OCI-LY7 (cell line): Measurements from ENCODE around the gene TRAF5.

Experiments used
- CTCF ChIP-seq: fragments of 200-600 bp; sonication (generic); conservative IDR thresholded peaks from 2 replicates; pipeline ENCODE4 v1.5.1; 2014; ENCODE audit warnings: mild to moderate bottlenecking, antibody characterized with exemption, low read length, moderate library complexity, mixed read lengths
- EZH2phosphoT487 ChIP-seq: fragments of 200-600 bp; sonication (generic); IDR thresholded peaks from 2 replicates; pipeline ENCODE4 v1.6.1; 2018; ENCODE audit warnings: low read depth, borderline replicate concordance, mild to moderate bottlenecking, mixed run types, antibody characterized with exemption, low read length, moderate library complexity, mixed read lengths

GRCh38 chr1:211343607-211344006 lies 17.0 kb downstream of the TRAF5 start:
- TF ChIP-seq CTCF: no peak
- no peak for TF ChIP-seq EZH2phosphoT487
